Stomach (tissue), 4 donors: Measurements from ENCODE around the gene ADH7.

ENCODE experiments used
- EP300 ChIP-seq: sonication (generic); formaldehyde crosslinking; IDR thresholded peaks from one replicate; pipeline ENCODE4 v1.6.1; 2017; ENCODE audit warnings: antibody characterized with exemption
- POLR2AphosphoS5 ChIP-seq, 3 donors: sonication (generic); formaldehyde crosslinking; IDR thresholded peaks; one replicate each; pipeline ENCODE4 v1.6.1; 2016; ENCODE audit warnings: antibody characterized with exemption in 3 of 3

DNA sequence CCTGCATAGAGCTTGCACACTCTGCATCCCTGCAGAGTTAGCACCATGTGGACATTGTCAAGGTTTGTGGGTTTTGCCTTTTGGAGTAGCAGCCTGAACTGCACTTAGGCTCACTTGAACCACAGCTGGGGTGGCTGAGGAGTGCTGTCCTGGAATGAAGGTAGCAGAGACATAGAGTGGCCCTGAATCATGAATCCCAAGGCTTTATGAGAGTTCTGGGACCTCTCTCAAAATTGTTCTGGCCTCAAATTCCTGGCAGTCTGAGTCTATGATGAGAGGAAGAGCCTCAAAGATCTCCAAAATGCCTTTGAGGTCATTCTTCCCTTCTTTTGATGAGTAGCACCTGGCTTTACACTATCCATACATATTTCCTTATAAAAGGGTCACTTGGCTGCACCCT lies 45.5 kb downstream of the ADH7 start:
- TF ChIP-seq EP300 (no peak), POLR2AphosphoS5 (IDR thresholded peaks at IDR 0.05) (no peak)
